Occipital lobe (tissue), 2 donors: ENCODE data around the gene SHANK2. TPM values are rescaled to one million over a fixed set of nuclear protein-coding genes. Genes with fewer than 3 reads are reported as not detected.

Experiments
- DNase-seq: peaks from one replicate; lab custom pipeline; 2025; lab: John Stamatoyannopoulos, UW
- total RNA-seq: library from RNA; depleted of rRNA; stranded (reverse); fragments of >200 nt; gene quantifications from one replicate; pipeline ENCODE4 v1.2.3, GENCODE V29; 2014

Gene SHANK2
- total RNA-seq, 1 donor from 2014 or later: 47.1 TPM

DNA sequence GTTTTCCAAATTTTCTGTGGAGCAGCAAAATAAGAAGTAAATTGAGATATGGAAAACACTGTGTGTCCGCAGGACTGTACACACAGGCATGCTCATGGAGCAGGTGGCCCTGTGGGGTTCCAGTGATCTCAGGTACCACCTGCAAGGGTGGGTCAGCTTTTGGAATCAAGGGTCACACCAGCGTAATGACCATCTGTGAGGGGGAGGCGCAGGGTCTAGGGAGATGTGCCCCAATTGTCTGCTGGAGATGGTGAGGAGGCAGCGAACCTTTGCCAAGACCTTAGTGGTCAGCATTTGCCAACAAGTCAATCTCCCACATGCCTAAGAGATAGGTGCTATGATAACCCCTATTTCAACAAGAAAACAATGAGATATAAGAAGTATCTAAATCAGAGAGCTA lies 49.4 kb downstream of the SHANK2 start:
- no peak for DNase-seq

GRCh38 chr11:71202598-71202944 lies 49.8 kb downstream of the SHANK2 start:
- DNase-seq: no peak

Other genes with a start within 250 kb of the SHANK2 start
- 24.2 TPM for gene DHCR7, start 195.8 kb upstream of the SHANK2 start, total RNA-seq
- gene NADSYN1, start 200.6 kb upstream of the SHANK2 start, total RNA-seq: 22.0 TPM